HG02571 (cell line): ENCODE results near the gene KIDINS220.
A peak's percentile ranks its signal among the peaks of the same experiment; 100 is the strongest.

Experiments
- ATAC-seq: cut with Tn5 transposase; IDR thresholded peaks from one replicate; pipeline ENCODE4 v1.9.1; 2021; ENCODE audit warnings: mild to moderate bottlenecking, moderate library complexity; ENCODE audit not compliant: unreplicated experiment

KIDINS220 gene

GRCh38 chr2:8704906-8705305, 132.5 kb downstream of the KIDINS220 start:
- ATAC-seq = no peak

- ATAC-seq = no peak
Observed at GRCh38 chr2:8701681-8702379, 135.6 kb downstream of the KIDINS220 start.

GRCh38 chr2:8699839-8700238, 137.6 kb downstream of the KIDINS220 start:
- no peak for ATAC-seq

- no peak for ATAC-seq
Observed at GRCh38 chr2:8697190-8697589, 140.2 kb downstream of the KIDINS220 start.

GRCh38 chr2:8694737-8695136, 142.7 kb downstream of the KIDINS220 start:
- no peak for ATAC-seq

GRCh38 chr2:8693157-8693821, 144.1 kb downstream of the KIDINS220 start:
- no peak for ATAC-seq

- ATAC-seq = no peak
Observed at GRCh38 chr2:8692783-8693156, 144.6 kb downstream of the KIDINS220 start.

- ATAC-seq = no peak
Observed at GRCh38 chr2:8691859-8692437, 145.5 kb downstream of the KIDINS220 start.

- ATAC-seq = no peak
Observed at GRCh38 chr2:8685697-8686358, 151.6 kb downstream of the KIDINS220 start.

GRCh38 chr2:8684878-8685696, 152.3 kb downstream of the KIDINS220 start:
- ATAC-seq = no peak

GRCh38 chr2:8684540-8684877, 152.9 kb downstream of the KIDINS220 start:
- no peak for ATAC-seq

GRCh38 chr2:8682719-8683667, 154.4 kb downstream of the KIDINS220 start:
- ATAC-seq = no peak

- peak; percentile 63 for ATAC-seq
Observed at GRCh38 chr2:8681786-8682692, 155.4 kb downstream of the KIDINS220 start, which contains the start of gene ID2. ID2 (plus strand) TSS chr2:8682056; CDS start chr2:8682166, 110 bp downstream.

GRCh38 chr2:8680822-8681760, 156.3 kb downstream of the KIDINS220 start:
- ATAC-seq = no peak

GRCh38 chr2:8679827-8680731, 157.3 kb downstream of the KIDINS220 start:
- ATAC-seq = no peak

- ATAC-seq = no peak
Observed at GRCh38 chr2:8679567-8679826, 157.9 kb downstream of the KIDINS220 start.
